ENCODE measurements around the gene ZNF385B.

ZNF385B gene

GRCh38 chr2:179612108-179612507 lies 249.3 kb downstream of the ZNF385B start:
- peaks cover 5% of the 10 kb centered on the region for H3K4me1 ChIP-seq (ENCODE audit: low read length)
- no peak overlapping the region for H2AFZ ChIP-seq (ENCODE audit: low read depth, low read length)
- no peak overlapping the region for H3K27ac ChIP-seq (ENCODE audit: low read length)
- no peaks in the 10 kb centered on the region for H3K9me3 ChIP-seq (ENCODE audit: insufficient read depth, low read length)
- TF ChIP-seq EZH2phosphoT487 (IDR thresholded peaks at IDR 0.05; ENCODE audit: low read depth) (no peak), CTCF (IDR thresholded peaks at IDR 0.05; ENCODE audit: low read depth, low read length) (no peak)
- H3K27me3 ChIP-seq (ENCODE audit: low read depth, low read length), result no peaks in the 10 kb centered on the region
- H3K4me2 ChIP-seq (ENCODE audit: low read length), result no peak overlapping the region
- no peak overlapping the region for H3K4me3 ChIP-seq (ENCODE audit: low read length)
- H3K9ac ChIP-seq (ENCODE audit: low read length), result no peak overlapping the region
- no peaks in the 10 kb centered on the region for H3K36me3 ChIP-seq (replicated peaks; ENCODE audit: low read depth, low read length)
- no peaks in the 10 kb centered on the region for H3K79me2 ChIP-seq (ENCODE audit: low read length)
- H4K20me1 ChIP-seq (ENCODE audit: insufficient read depth, low read length), result no peaks in the 10 kb centered on the region

- H3K9me3 ChIP-seq (ENCODE audit: insufficient read depth, low read length), result no peaks in the 10 kb centered on the region
- no peaks in the 10 kb centered on the region for H3K36me3 ChIP-seq (replicated peaks; ENCODE audit: low read depth, low read length)
- TF ChIP-seq EZH2phosphoT487 (IDR thresholded peaks at IDR 0.05; ENCODE audit: low read depth), result no peak
- TF ChIP-seq CTCF (IDR thresholded peaks at IDR 0.05; ENCODE audit: low read depth, low read length), result no peak
These were observed 255.3 kb downstream of the ZNF385B start for GRCh38 chr2:179606141-179606540.

GRCh38 chr2:179605341-179605740 lies 256.1 kb downstream of the ZNF385B start:
- Histone ChIP-seq H3K4me2 (ENCODE audit: low read length) (no peak overlapping the region), H3K79me2 (ENCODE audit: low read length) (no peaks in the 10 kb centered on the region), H3K36me3 (replicated peaks; ENCODE audit: low read depth, low read length) (no peaks in the 10 kb centered on the region), H3K27me3 (ENCODE audit: low read depth, low read length) (no peaks in the 10 kb centered on the region), H3K9me3 (ENCODE audit: insufficient read depth, low read length) (no peaks in the 10 kb centered on the region), H3K27ac (ENCODE audit: low read length) (no peak overlapping the region), H2AFZ (ENCODE audit: low read depth, low read length) (no peak overlapping the region), H3K4me1 (ENCODE audit: low read length) (no peaks in the 10 kb centered on the region), H4K20me1 (ENCODE audit: insufficient read depth, low read length) (no peaks in the 10 kb centered on the region), H3K9ac (ENCODE audit: low read length) (no peak overlapping the region), H3K4me3 (ENCODE audit: low read length) (no peak overlapping the region)
- TF ChIP-seq EZH2phosphoT487 (IDR thresholded peaks at IDR 0.05; ENCODE audit: low read depth) (no peak), CTCF (IDR thresholded peaks at IDR 0.05; ENCODE audit: low read depth, low read length) (no peak)

More at GRCh38 chr2:179606141-179606540, 255.3 kb downstream of the ZNF385B start:
- Histone ChIP-seq H3K4me2 (ENCODE audit: low read length) (no peak overlapping the region), H4K20me1 (ENCODE audit: insufficient read depth, low read length) (no peaks in the 10 kb centered on the region), H3K27me3 (ENCODE audit: low read depth, low read length) (no peaks in the 10 kb centered on the region), H3K4me3 (ENCODE audit: low read length) (no peak overlapping the region), H3K79me2 (ENCODE audit: low read length) (no peaks in the 10 kb centered on the region), H3K9ac (ENCODE audit: low read length) (no peak overlapping the region), H2AFZ (ENCODE audit: low read depth, low read length) (no peak overlapping the region), H3K27ac (ENCODE audit: low read length) (no peak overlapping the region), H3K4me1 (ENCODE audit: low read length) (no peaks in the 10 kb centered on the region)

DNA sequence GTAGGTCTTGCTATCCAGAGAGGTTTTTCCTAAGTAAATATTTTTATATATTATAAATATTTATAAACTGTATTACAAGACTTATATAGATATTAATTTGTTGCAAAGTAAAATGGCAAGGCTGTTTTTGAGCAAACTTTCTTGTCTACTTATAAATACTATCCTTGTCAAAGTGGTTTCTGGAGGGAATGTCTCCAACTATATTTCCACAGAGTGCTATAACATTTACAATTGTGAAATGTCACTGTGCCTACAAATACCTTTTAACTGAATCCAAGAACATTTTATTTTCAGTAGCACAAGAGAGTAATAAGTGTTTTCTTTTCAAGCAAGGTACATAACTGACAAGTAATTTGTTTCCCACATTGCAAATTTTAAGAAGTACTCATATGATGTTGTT lies 256.8 kb downstream of the ZNF385B start:
- Histone ChIP-seq H3K27ac (ENCODE audit: low read length) (no peak overlapping the region), H3K27me3 (ENCODE audit: low read depth, low read length) (no peaks in the 10 kb centered on the region), H3K9me3 (ENCODE audit: insufficient read depth, low read length) (no peaks in the 10 kb centered on the region), H4K20me1 (ENCODE audit: insufficient read depth, low read length) (no peaks in the 10 kb centered on the region), H3K4me1 (ENCODE audit: low read length) (no peaks in the 10 kb centered on the region), H3K9ac (ENCODE audit: low read length) (no peak overlapping the region), H3K4me2 (ENCODE audit: low read length) (no peak overlapping the region), H3K36me3 (replicated peaks; ENCODE audit: low read depth, low read length) (no peaks in the 10 kb centered on the region), H3K4me3 (ENCODE audit: low read length) (no peak overlapping the region), H3K79me2 (ENCODE audit: low read length) (no peaks in the 10 kb centered on the region), H2AFZ (ENCODE audit: low read depth, low read length) (no peak overlapping the region)
- TF ChIP-seq EZH2phosphoT487 (IDR thresholded peaks at IDR 0.05; ENCODE audit: low read depth), result no peak
- TF ChIP-seq CTCF (IDR thresholded peaks at IDR 0.05; ENCODE audit: low read depth, low read length), result no peak
